Lower leg skin (tissue), 3 donors: Measurements from ENCODE around the gene DVL1.
"Not testable (repeated sequence)": the region's sequence is repeated elsewhere in the genome, so short reads cannot be mapped to it uniquely, and the experiment has no call there.

Experiments
- CTCF ChIP-seq, 3 donors: fragments of 450-650 bp; IDR thresholded peaks; one replicate each; pipeline ENCODE4 v1.5.1; 2016; ENCODE audit warnings: antibody characterized with exemption in 3 of 3, mild to moderate bottlenecking in 3 of 3, moderate library complexity in 2 of 3
- POLR2A ChIP-seq, 2 donors: fragments of 450-650 bp; IDR thresholded peaks; one replicate each; pipeline ENCODE4 v1.6.1; 2016 to 2017; ENCODE audit warnings: antibody characterized with exemption in 2 of 2, mild to moderate bottlenecking in 1 of 2, moderate library complexity in 1 of 2

GRCh38 chr1:1316199-1316598 lies 33.0 kb downstream of the DVL1 start:
- not testable (repeated sequence) for TF ChIP-seq CTCF, POLR2A (IDR thresholded peaks at IDR 0.05)
